K562 (cell line): ENCODE measurements around the gene RHOBTB3. TPM values are rescaled to one million over a fixed set of nuclear protein-coding genes. Genes with fewer than 3 reads are reported as not detected.

ENCODE experiments used
- CLOCK ChIP-seq: fragments of 250-450 bp; sonication (Bioruptor Pico); IDR thresholded peaks from 2 replicates; pipeline ENCODE4 v1.4.0; 2020; ENCODE audit warnings: mild to moderate bottlenecking, moderate library complexity, borderline replicate concordance
- ESRRB ChIP-seq: fragments of 250-450 bp; sonication (Bioruptor Pico); IDR thresholded peaks from 2 replicates; pipeline ENCODE4 v1.5.0; 2020; ENCODE audit warnings: mild to moderate bottlenecking, moderate library complexity, borderline replicate concordance
- FOXA3 ChIP-seq, 2 experiments: fragments of 450-650 bp in 1 of 2; sonication (generic) in 1 of 2; formaldehyde crosslinking; IDR thresholded peaks in 1 of 2; conservative IDR thresholded peaks in 1 of 2; 2 replicates each; pipeline versions ENCODE4 v1.4.0 to v1.8.0; 2020 to 2022; ENCODE audit warnings: mild to moderate bottlenecking in 2 of 2, missing genetic modification reagents in 1 of 2
- HBP1 ChIP-seq: fragments of 450-650 bp; formaldehyde crosslinking; IDR thresholded peaks from 2 replicates; pipeline ENCODE4 v1.4.0; 2022; ENCODE audit warnings: missing genetic modification characterization
- IRF9 ChIP-seq: fragments of 450-650 bp; IDR thresholded peaks from 2 replicates; pipeline ENCODE4 v1.6.1; 2016; ENCODE audit warnings: missing biosample characterization, missing genetic modification characterization
- MAFK ChIP-seq: IDR thresholded peaks from 2 replicates; pipeline ENCODE4 v1.6.1; 2011; ENCODE audit warnings: low read length, improper control_type of control experiment
- MTF1 ChIP-seq: fragments of 250-450 bp; sonication (Bioruptor Pico); IDR thresholded peaks from 2 replicates; pipeline ENCODE4 v1.9.0; 2021; ENCODE audit warnings: moderate library complexity, mild to moderate bottlenecking, inconsistent platforms, borderline replicate concordance
- PHF21A ChIP-seq: fragments of 450-650 bp; IDR thresholded peaks from 2 replicates; pipeline ENCODE4 v1.6.1; 2017; ENCODE audit warnings: low read depth, borderline replicate concordance
- TSHZ1 ChIP-seq: fragments of 250-450 bp; sonication (Bioruptor Pico); IDR thresholded peaks from 2 replicates; pipeline ENCODE4 v1.4.0; 2020; ENCODE audit warnings: mild to moderate bottlenecking, moderate library complexity
- ZBTB9 ChIP-seq: fragments of 450-650 bp; formaldehyde crosslinking; IDR thresholded peaks from 2 replicates; pipeline ENCODE4 v1.4.0; 2020; ENCODE audit warnings: mild to moderate bottlenecking, moderate library complexity
- ZNF12 ChIP-seq: sonication (generic); formaldehyde crosslinking; IDR thresholded peaks from 2 replicates; pipeline ENCODE4 v1.4.0; 2020; ENCODE audit warnings: mild to moderate bottlenecking, missing genetic modification reagents
- ZNF124 ChIP-seq: sonication (generic); formaldehyde crosslinking; IDR thresholded peaks from 2 replicates; pipeline ENCODE4 v1.8.1; 2022; ENCODE audit warnings: missing genetic modification reagents
- ZNF217 ChIP-seq: sonication (generic); formaldehyde crosslinking; IDR thresholded peaks from 2 replicates; pipeline ENCODE4 v1.8.0; 2022; ENCODE audit warnings: mild to moderate bottlenecking, missing genetic modification reagents
- ZNF644 ChIP-seq: fragments of 200-800 bp; sonication (Bioruptor generic); IDR thresholded peaks from 2 replicates; pipeline ENCODE4 v1.6.1; 2016; ENCODE audit warnings: low read depth, missing genetic modification characterization, missing compliant biosample characterization
- ZNF740 ChIP-seq, 3 experiments: fragments of 200-800 bp in 1 of 3; sonication (Bioruptor generic) in 1 of 3; sonication (generic) in 1 of 3; formaldehyde crosslinking in 1 of 3; IDR thresholded peaks; 2 replicates each; pipeline versions ENCODE4 v1.6.1 to v1.8.0; 2016 to 2022; ENCODE audit warnings: mild to moderate bottlenecking in 2 of 3, missing compliant biosample characterization in 2 of 3, missing genetic modification characterization in 2 of 3, missing genetic modification reagents in 1 of 3
- polyA plus RNA-seq, 8 experiments: library from polyadenylated mRNA; depleted of rRNA in 4 of 8; stranded (reverse) in 5 of 8; unstranded in 3 of 8; fragments of >200 nt; fragmentation: Nextera tagmentation in 2 of 8; fragmentation: Illumina TruSeq in 1 of 8; extraction: Ambion mirVana in 2 of 8; extraction: Trizol in 1 of 8; gene quantifications; 2 replicates each; pipeline versions ENCODE4 v1.2.1 to v1.2.3, GENCODE V29; 2011 to 2014; ENCODE audit warnings: inconsistent platforms in 1 of 8, missing spikeins in 1 of 8
- total RNA-seq, 7 experiments: library from RNA; depleted of rRNA in 6 of 7; stranded (reverse); fragments of >200 nt in 6 of 7; fragmentation: Illumina TruSeq in 2 of 7; extraction: Trizol in 2 of 7; gene quantifications; 2 replicates each; pipeline versions ENCODE4 v1.2.1 to v1.2.3, GENCODE V29; 2011 to 2021; ENCODE audit warnings: low replicate concordance in 1 of 7

The RHOBTB3 gene
- total and polyA plus RNA-seq, 9 of the 15 experiments (the other 6 are each of a cell fraction or from before 2014, with no cell fraction given), result 39.7 to 143 (median 115) TPM

- TF ChIP-seq CLOCK (CRISPR knock-in tag), result peak; percentile 98
- TF ChIP-seq ZNF217, result no peak
- peak; percentile 99 for TF ChIP-seq TSHZ1
- peak; percentile 99 for TF ChIP-seq HBP1 (CRISPR knock-in tag)
- TF ChIP-seq ZNF740 (CRISPR knock-in tag; IDR thresholded peaks at IDR 0.05), result no peak
- peak in 1 of 2 experiments; percentile 100; a peak in 3 of 4 replicates for TF ChIP-seq ZNF740 (tag; IDR thresholded peaks at IDR 0.05)
- TF ChIP-seq ZNF124 (CRISPR knock-in tag), result no peak
- TF ChIP-seq ZBTB9 (CRISPR knock-in tag), result peak; percentile 100
- no peak for TF ChIP-seq ZNF12
- peak; percentile 97 for TF ChIP-seq ESRRB (CRISPR knock-in tag)
- peak in 1 of 2 experiments; percentile 88; a peak in 2 of 4 replicates for TF ChIP-seq FOXA3 (CRISPR knock-in tag; conservative IDR thresholded peaks at IDR 0.05 in 1 of 2, IDR thresholded peaks at IDR 0.05 in 1 of 2)
- no peak for TF ChIP-seq PHF21A
- peak; percentile 98 for TF ChIP-seq MTF1 (CRISPR knock-in tag)
- TF ChIP-seq IRF9 (tag), result peak; percentile 99
- TF ChIP-seq ZNF644 (tag), result peak; percentile 100
- peak; percentile 32 for TF ChIP-seq MAFK
Observed at GRCh38 chr5:95728494-95729114, 2.5 kb upstream of the RHOBTB3 start (continued).
